Sigmoid colon (tissue), 4 donors: ENCODE results near the gene GTF2H1.

Experiments
- CTCF ChIP-seq, 4 experiments: fragments of 450-650 bp in 3 of 4; fragments of 200-600 bp in 1 of 4; IDR thresholded peaks; one replicate each; pipeline ENCODE4 v1.5.1; 2016 to 2019; ENCODE audit warnings: antibody characterized with exemption in 4 of 4, mild to moderate bottlenecking in 3 of 4, moderate library complexity in 2 of 4
- EP300 ChIP-seq, 4 donors: sonication (generic); formaldehyde crosslinking; IDR thresholded peaks; one replicate each; pipeline ENCODE4 v1.6.1; 2017; ENCODE audit warnings: antibody characterized with exemption in 4 of 4
- POLR2A ChIP-seq, 2 donors: fragments of 450-650 bp; IDR thresholded peaks; one replicate each; pipeline ENCODE4 v1.6.1; 2016; ENCODE audit warnings: antibody characterized with exemption in 2 of 2, mild to moderate bottlenecking in 2 of 2, moderate library complexity in 2 of 2
- POLR2AphosphoS5 ChIP-seq, 4 donors: sonication (generic); formaldehyde crosslinking; IDR thresholded peaks; one replicate each; pipeline ENCODE4 v1.6.1; 2017; ENCODE audit warnings: antibody characterized with exemption in 4 of 4

DNA sequence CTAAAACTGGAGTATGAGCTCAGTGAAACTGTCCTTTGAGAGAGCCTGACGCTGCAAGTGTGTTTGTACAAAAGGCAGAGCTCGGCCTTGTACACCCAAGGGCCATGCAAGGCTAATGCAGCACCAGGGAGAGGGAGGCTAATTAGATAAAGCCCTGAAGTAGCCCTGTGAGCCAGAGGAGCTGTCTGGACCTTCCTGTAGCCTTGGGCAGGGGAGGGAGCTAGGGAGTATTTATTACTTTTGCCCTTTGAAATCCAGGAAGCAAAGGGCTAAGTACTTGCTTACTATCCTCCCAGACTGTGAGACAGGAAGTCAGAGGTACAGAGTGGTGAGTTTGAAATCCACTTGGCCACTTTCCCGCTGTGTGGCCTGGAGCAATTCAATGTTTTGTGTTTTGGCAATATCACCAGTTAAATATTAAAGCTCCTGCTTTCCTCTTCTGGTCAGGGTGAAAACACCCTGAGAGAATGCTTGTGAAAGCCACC is 61.8 kb downstream of the GTF2H1 start:
- TF ChIP-seq POLR2A (IDR thresholded peaks at IDR 0.05) (no peak), CTCF (IDR thresholded peaks at IDR 0.05) (no peak), EP300 (IDR thresholded peaks at IDR 0.05) (no peak), POLR2AphosphoS5 (IDR thresholded peaks at IDR 0.05) (peak in 3 of 4 donors; percentile 12 to 65 (median 37))
